ENCODE results near the gene GNS.

Gene GNS

GRCh38 chr12:64767495-64767894 is 8.3 kb upstream of the GNS start:
- no peaks in the 10 kb centered on the region for H3K36me3 ChIP-seq (replicated peaks in 1 of 2; ENCODE audit: control insufficient read depth in 2 of 2, insufficient read depth in 2 of 2, low read length in 2 of 2)
- H3K4me3 ChIP-seq (ENCODE audit: low read length in 2 of 2), result no peak overlapping the region
- H2BK12ac ChIP-seq (ENCODE audit: low read length), result no peak overlapping the region
- no peak overlapping the region for H3K14ac ChIP-seq (ENCODE audit: low read length)
- H3K18ac ChIP-seq (ENCODE audit: low read length), result no peak overlapping the region
- WGBS, 2 donors (ENCODE audit: extremely low coverage in 2 of 2, insufficient read length in 2 of 2, insufficient replicate concordance in 1 of 2), result no CpG with 5 or more reads among the region's 3 CpGs
- no peak overlapping the region for H2AK5ac ChIP-seq (ENCODE audit: low read depth, low read length)
- H4K91ac ChIP-seq (ENCODE audit: low read depth, low read length, poor library complexity), result no peak overlapping the region
- H2BK15ac ChIP-seq (ENCODE audit: low read length), result no peak overlapping the region
- no peak overlapping the region for H3K4me2 ChIP-seq (ENCODE audit: insufficient read depth, low read length, poor library complexity, severe bottlenecking)
- no peak overlapping the region for H3K23ac ChIP-seq (ENCODE audit: low read depth, low read length, poor library complexity)
- no peaks in the 10 kb centered on the region for H3K9me3 ChIP-seq (replicated peaks in 1 of 2; ENCODE audit: control insufficient read depth in 2 of 2, insufficient read depth in 1 of 2, low read depth in 1 of 2, low read length in 2 of 2)
- no peak for DNase-seq (ENCODE audit: low spot score)
- no peak overlapping the region for H3K27ac ChIP-seq (replicated peaks; ENCODE audit: low read length)
- peaks cover 2% of the 10 kb centered on the region for H3K79me1 ChIP-seq (ENCODE audit: low read depth, low read length)
- no peak overlapping the region for H2BK120ac ChIP-seq (ENCODE audit: low read depth, low read length)
- no peaks in the 10 kb centered on the region for H3K27me3 ChIP-seq (ENCODE audit: control insufficient read depth in 3 of 3, insufficient read depth in 3 of 3, low read depth in 1 of 3, low read length in 3 of 3)
- no peak overlapping the region for H3K9ac ChIP-seq (ENCODE audit: low read depth, low read length, poor library complexity)
- H4K8ac ChIP-seq (ENCODE audit: low read depth, low read length), result no peak overlapping the region
- no peak overlapping the region for H2BK5ac ChIP-seq (ENCODE audit: low read length)
- no peaks in the 10 kb centered on the region for H3K4me1 ChIP-seq (ENCODE audit: control insufficient read depth in 2 of 2, insufficient read depth in 1 of 2, low read depth in 1 of 2, low read length in 2 of 2)
- no peak overlapping the region for H3K4ac ChIP-seq (ENCODE audit: low read length)
- H2AFZ ChIP-seq (ENCODE audit: low read length), result no peak overlapping the region

- H4K8ac ChIP-seq (ENCODE audit: low read depth, low read length), result no peak overlapping the region
- H2BK12ac ChIP-seq (ENCODE audit: low read length), result no peak overlapping the region
- H3K23ac ChIP-seq (ENCODE audit: low read depth, low read length, poor library complexity), result no peak overlapping the region
- no peak overlapping the region for H3K18ac ChIP-seq (ENCODE audit: low read length)
- H3K4me2 ChIP-seq (ENCODE audit: insufficient read depth, low read length, poor library complexity, severe bottlenecking), result no peak overlapping the region
- H2AFZ ChIP-seq (ENCODE audit: low read length), result no peak overlapping the region
- H3K9me3 ChIP-seq (replicated peaks in 1 of 2; ENCODE audit: control insufficient read depth in 2 of 2, insufficient read depth in 1 of 2, low read depth in 1 of 2, low read length in 2 of 2), result no peaks in the 10 kb centered on the region
- H2BK120ac ChIP-seq (ENCODE audit: low read depth, low read length), result no peak overlapping the region
- no CpG with 5 or more reads among the region's 6 CpGs for WGBS, 2 donors (ENCODE audit: extremely low coverage in 2 of 2, insufficient read length in 2 of 2, insufficient replicate concordance in 1 of 2)
- peaks cover 4% of the 10 kb centered on the region for H3K79me1 ChIP-seq (ENCODE audit: low read depth, low read length)
- H3K36me3 ChIP-seq (replicated peaks in 1 of 2; ENCODE audit: control insufficient read depth in 2 of 2, insufficient read depth in 2 of 2, low read length in 2 of 2), result peaks cover 0 to 3% of the 10 kb centered on the region in 2 donors
- no peak overlapping the region for H3K9ac ChIP-seq (ENCODE audit: low read depth, low read length, poor library complexity)
- H2BK15ac ChIP-seq (ENCODE audit: low read length), result no peak overlapping the region
- H3K4me3 ChIP-seq (ENCODE audit: low read length in 2 of 2), result no peak overlapping the region
- H3K4ac ChIP-seq (ENCODE audit: low read length), result no peak overlapping the region
- no peaks in the 10 kb centered on the region for H3K27me3 ChIP-seq (ENCODE audit: control insufficient read depth in 3 of 3, insufficient read depth in 3 of 3, low read depth in 1 of 3, low read length in 3 of 3)
- no peak overlapping the region for H3K27ac ChIP-seq (replicated peaks; ENCODE audit: low read length)
- no peak overlapping the region for H4K91ac ChIP-seq (ENCODE audit: low read depth, low read length, poor library complexity)
- no peak overlapping the region for H3K14ac ChIP-seq (ENCODE audit: low read length)
- H2AK5ac ChIP-seq (ENCODE audit: low read depth, low read length), result no peak overlapping the region
- no peak for DNase-seq (ENCODE audit: low spot score)
- H3K4me1 ChIP-seq (ENCODE audit: control insufficient read depth in 2 of 2, insufficient read depth in 1 of 2, low read depth in 1 of 2, low read length in 2 of 2), result peaks cover 0 to 6% of the 10 kb centered on the region in 2 donors
- no peak overlapping the region for H2BK5ac ChIP-seq (ENCODE audit: low read length)
Observed at GRCh38 chr12:64760808-64761573, 1.8 kb upstream of the GNS start.

DNA sequence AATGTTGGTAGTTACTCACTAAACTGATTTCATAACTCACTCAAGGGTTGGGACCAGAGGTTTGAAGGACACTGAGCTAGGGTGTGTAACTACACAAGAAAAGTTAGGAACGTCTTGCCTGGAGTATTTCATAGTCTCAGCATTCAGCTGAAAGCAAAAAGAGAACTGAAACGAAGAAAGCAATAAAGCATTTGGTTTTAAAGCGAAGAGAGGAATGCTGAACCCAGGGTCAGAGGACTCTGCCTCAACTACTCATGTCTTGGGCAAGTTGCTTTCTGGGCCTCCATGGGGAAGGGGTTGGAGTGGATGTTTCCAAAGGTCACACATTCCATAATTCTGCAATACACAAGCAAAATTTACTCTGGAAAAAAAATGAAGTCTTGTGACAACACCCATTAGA is 1.4 kb downstream of the GNS start:
- no peak overlapping the region for H3K18ac ChIP-seq (ENCODE audit: low read length)
- DNase-seq (ENCODE audit: low spot score), result no peak
- no peak overlapping the region for H3K14ac ChIP-seq (ENCODE audit: low read length)
- no peak overlapping the region for H3K9ac ChIP-seq (ENCODE audit: low read depth, low read length, poor library complexity)
- H3K4me3 ChIP-seq (ENCODE audit: low read length in 2 of 2), result peak overlapping the region in 1 of 2 donors; percentile 24
- peaks cover 1 to 13% of the 10 kb centered on the region in 2 donors for H3K36me3 ChIP-seq (replicated peaks in 1 of 2; ENCODE audit: control insufficient read depth in 2 of 2, insufficient read depth in 2 of 2, low read length in 2 of 2)
- H2BK12ac ChIP-seq (ENCODE audit: low read length), result no peak overlapping the region
- H3K27me3 ChIP-seq (ENCODE audit: control insufficient read depth in 3 of 3, insufficient read depth in 3 of 3, low read depth in 1 of 3, low read length in 3 of 3), result no peaks in the 10 kb centered on the region
- H3K27ac ChIP-seq (replicated peaks; ENCODE audit: low read length), result no peak overlapping the region
- H3K9me3 ChIP-seq (replicated peaks in 1 of 2; ENCODE audit: control insufficient read depth in 2 of 2, insufficient read depth in 1 of 2, low read depth in 1 of 2, low read length in 2 of 2), result no peaks in the 10 kb centered on the region
- WGBS, 2 donors (ENCODE audit: extremely low coverage in 2 of 2, insufficient read length in 2 of 2, insufficient replicate concordance in 1 of 2), result no CpG with 5 or more reads among the region's 3 CpGs
- H3K4ac ChIP-seq (ENCODE audit: low read length), result no peak overlapping the region
- no peak overlapping the region for H4K8ac ChIP-seq (ENCODE audit: low read depth, low read length)
- H2AK5ac ChIP-seq (ENCODE audit: low read depth, low read length), result no peak overlapping the region
- H3K4me1 ChIP-seq (ENCODE audit: control insufficient read depth in 2 of 2, insufficient read depth in 1 of 2, low read depth in 1 of 2, low read length in 2 of 2), result peaks cover 0 to 6% of the 10 kb centered on the region in 2 donors
- no peak overlapping the region for H2BK5ac ChIP-seq (ENCODE audit: low read length)
- H2BK120ac ChIP-seq (ENCODE audit: low read depth, low read length), result no peak overlapping the region
- no peak overlapping the region for H2BK15ac ChIP-seq (ENCODE audit: low read length)
- H3K4me2 ChIP-seq (ENCODE audit: insufficient read depth, low read length, poor library complexity, severe bottlenecking), result no peak overlapping the region
- no peak overlapping the region for H4K91ac ChIP-seq (ENCODE audit: low read depth, low read length, poor library complexity)
- peaks cover 5% of the 10 kb centered on the region for H3K79me1 ChIP-seq (ENCODE audit: low read depth, low read length)
- no peak overlapping the region for H2AFZ ChIP-seq (ENCODE audit: low read length)
- no peak overlapping the region for H3K23ac ChIP-seq (ENCODE audit: low read depth, low read length, poor library complexity)

DNA sequence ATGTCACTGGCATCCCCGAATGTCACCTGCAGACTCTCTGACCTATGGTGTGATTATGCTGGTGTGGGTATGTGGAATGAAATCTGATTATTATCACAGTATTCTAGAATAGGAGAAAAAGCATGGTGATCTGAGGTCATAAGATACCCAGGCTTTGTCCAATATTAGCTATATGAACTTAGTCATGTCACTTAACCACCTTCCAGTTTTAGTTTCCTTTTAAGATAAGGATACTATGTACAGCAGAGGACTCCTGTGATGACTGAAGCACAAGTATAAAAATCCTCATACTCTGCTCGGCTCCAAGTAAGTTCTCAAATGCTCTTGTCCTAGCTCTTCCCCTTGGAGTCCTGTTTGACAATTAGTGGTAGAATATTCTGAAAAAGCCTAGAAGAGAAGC is 2.8 kb downstream of the GNS start:
- no peak overlapping the region for H2AK5ac ChIP-seq (ENCODE audit: low read depth, low read length)
- H3K4me3 ChIP-seq (ENCODE audit: low read length in 2 of 2), result no peak overlapping the region
- no CpG with 5 or more reads among the region's 2 CpGs for WGBS, 2 donors (ENCODE audit: extremely low coverage in 2 of 2, insufficient read length in 2 of 2, insufficient replicate concordance in 1 of 2)
- H4K8ac ChIP-seq (ENCODE audit: low read depth, low read length), result no peak overlapping the region
- no peak overlapping the region for H3K14ac ChIP-seq (ENCODE audit: low read length)
- no peak overlapping the region for H3K9ac ChIP-seq (ENCODE audit: low read depth, low read length, poor library complexity)
- H3K27ac ChIP-seq (replicated peaks; ENCODE audit: low read length), result no peak overlapping the region
- no peak overlapping the region for H3K4ac ChIP-seq (ENCODE audit: low read length)
- no peak overlapping the region for H4K91ac ChIP-seq (ENCODE audit: low read depth, low read length, poor library complexity)
- H3K23ac ChIP-seq (ENCODE audit: low read depth, low read length, poor library complexity), result no peak overlapping the region
- H3K27me3 ChIP-seq (ENCODE audit: control insufficient read depth in 3 of 3, insufficient read depth in 3 of 3, low read depth in 1 of 3, low read length in 3 of 3), result no peaks in the 10 kb centered on the region
- no peak overlapping the region for H3K18ac ChIP-seq (ENCODE audit: low read length)
- H3K4me2 ChIP-seq (ENCODE audit: insufficient read depth, low read length, poor library complexity, severe bottlenecking), result no peak overlapping the region
- no peak overlapping the region for H2BK120ac ChIP-seq (ENCODE audit: low read depth, low read length)
- H2AFZ ChIP-seq (ENCODE audit: low read length), result no peak overlapping the region
- H2BK15ac ChIP-seq (ENCODE audit: low read length), result no peak overlapping the region
- H3K4me1 ChIP-seq (ENCODE audit: control insufficient read depth in 2 of 2, insufficient read depth in 1 of 2, low read depth in 1 of 2, low read length in 2 of 2), result peaks cover 0 to 6% of the 10 kb centered on the region in 2 donors
- no peaks in the 10 kb centered on the region for H3K9me3 ChIP-seq (replicated peaks in 1 of 2; ENCODE audit: control insufficient read depth in 2 of 2, insufficient read depth in 1 of 2, low read depth in 1 of 2, low read length in 2 of 2)
- peaks cover 5% of the 10 kb centered on the region for H3K79me1 ChIP-seq (ENCODE audit: low read depth, low read length)
- DNase-seq (ENCODE audit: low spot score), result no peak
- H3K36me3 ChIP-seq (replicated peaks in 1 of 2; ENCODE audit: control insufficient read depth in 2 of 2, insufficient read depth in 2 of 2, low read length in 2 of 2), result peaks cover 1 to 27% of the 10 kb centered on the region in 2 donors
- H2BK12ac ChIP-seq (ENCODE audit: low read length), result no peak overlapping the region
- H2BK5ac ChIP-seq (ENCODE audit: low read length), result no peak overlapping the region
